Measurements from ENCODE around the gene FAM98C.

FAM98C gene

GRCh38 chr19:38402967-38403674 is at the start of gene FAM98C:
Gene FAM98C (plus strand): TSS chr19:38403093. CDS start chr19:38403154, 61 bp downstream.
- peak within 1 kb of the TSS; percentile 92 for H3K27ac ChIP-seq
- H3K9me3 ChIP-seq: no peaks in the 10 kb centered on the region
- peaks cover 30% of the 10 kb centered on the region for H3K27me3 ChIP-seq
- peak within 1 kb of the TSS; percentile 70 to 94 for H3K4me3 ChIP-seq (ENCODE audit: low read depth in 1 of 2, low read length in 1 of 2)
- peaks cover 13 to 15% of the 10 kb centered on the region in 2 experiments for H3K4me1 ChIP-seq (ENCODE audit: control insufficient read depth in 1 of 2, insufficient read depth in 1 of 2, low read depth in 1 of 2, low read length in 1 of 2)
- H3K36me3 ChIP-seq: peaks cover 35% of the 10 kb centered on the region
- TF ChIP-seq CTCF (IDR thresholded peaks at IDR 0.05): peak; percentile 99

- H3K4me3 ChIP-seq (ENCODE audit: low read depth in 1 of 2, low read length in 1 of 2): no peak overlapping the region
- no peaks in the 10 kb centered on the region for H3K4me1 ChIP-seq (ENCODE audit: control insufficient read depth in 1 of 2, insufficient read depth in 1 of 2, low read depth in 1 of 2, low read length in 1 of 2)
- H3K27ac ChIP-seq: no peak overlapping the region
- TF ChIP-seq CTCF (IDR thresholded peaks at IDR 0.05): no peak
- no peaks in the 10 kb centered on the region for H3K9me3 ChIP-seq
- H3K36me3 ChIP-seq: no peaks in the 10 kb centered on the region
- H3K27me3 ChIP-seq: peaks cover 49% of the 10 kb centered on the region
These were observed 46.9 kb upstream of the FAM98C start for GRCh38 chr19:38355728-38356725.

DNA sequence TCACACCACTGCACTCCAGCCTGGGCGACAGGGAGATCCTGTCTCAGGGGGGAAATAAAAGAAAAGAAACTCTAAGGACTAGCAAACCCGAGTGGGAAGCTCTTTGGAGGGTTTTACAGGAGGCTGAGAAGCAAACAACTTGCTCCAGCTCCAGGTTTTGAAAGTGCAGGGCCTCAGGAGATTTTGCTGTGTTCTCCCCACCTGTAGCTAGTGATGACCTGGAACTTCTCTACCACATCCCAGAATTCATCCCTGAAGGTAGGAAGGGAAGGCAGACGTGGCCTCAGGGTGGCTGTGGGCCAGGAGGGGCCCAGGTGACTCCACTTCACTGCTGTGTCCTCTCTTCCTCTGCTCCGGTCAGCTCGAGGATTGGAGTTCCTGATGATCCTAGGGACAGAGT is 44.8 kb upstream of the FAM98C start:
- H3K27ac ChIP-seq: no peak overlapping the region
- H3K36me3 ChIP-seq: no peaks in the 10 kb centered on the region
- H3K4me3 ChIP-seq (ENCODE audit: low read depth in 1 of 2, low read length in 1 of 2): no peak overlapping the region
- TF ChIP-seq CTCF (IDR thresholded peaks at IDR 0.05): no peak
- peaks cover 17% of the 10 kb centered on the region in 2 experiments for H3K4me1 ChIP-seq (ENCODE audit: control insufficient read depth in 1 of 2, insufficient read depth in 1 of 2, low read depth in 1 of 2, low read length in 1 of 2)
- peaks cover 70% of the 10 kb centered on the region for H3K27me3 ChIP-seq
- H3K9me3 ChIP-seq: no peaks in the 10 kb centered on the region

GRCh38 chr19:38359242-38360021 is 43.5 kb upstream of the FAM98C start:
- Histone ChIP-seq H3K27me3 (peaks cover 79% of the 10 kb centered on the region), H3K27ac (no peak overlapping the region), H3K4me3 (ENCODE audit: low read depth in 1 of 2, low read length in 1 of 2) (no peak overlapping the region), H3K4me1 (ENCODE audit: control insufficient read depth in 1 of 2, insufficient read depth in 1 of 2, low read depth in 1 of 2, low read length in 1 of 2) (peaks cover 17 to 18% of the 10 kb centered on the region in 2 experiments), H3K9me3 (no peaks in the 10 kb centered on the region), H3K36me3 (no peaks in the 10 kb centered on the region)
- no peak for TF ChIP-seq CTCF (IDR thresholded peaks at IDR 0.05)

- Histone ChIP-seq H3K27me3 (peaks cover 86% of the 10 kb centered on the region), H3K27ac (no peak overlapping the region), H3K4me1 (ENCODE audit: control insufficient read depth in 1 of 2, insufficient read depth in 1 of 2, low read depth in 1 of 2, low read length in 1 of 2) (peaks cover 17 to 18% of the 10 kb centered on the region in 2 experiments), H3K4me3 (ENCODE audit: low read depth in 1 of 2, low read length in 1 of 2) (no peak overlapping the region), H3K36me3 (no peaks in the 10 kb centered on the region), H3K9me3 (no peaks in the 10 kb centered on the region)
- no peak for TF ChIP-seq CTCF (IDR thresholded peaks at IDR 0.05)
These were observed 42.5 kb upstream of the FAM98C start for GRCh38 chr19:38360351-38360750.
